ENCODE results near the gene COMMD4. TPM values are rescaled to one million over a fixed set of nuclear protein-coding genes. Genes with fewer than 3 reads are reported as not detected.
"Not testable (repeated sequence)": the region's sequence is repeated elsewhere in the genome, so short reads cannot be mapped to it uniquely, and the experiment has no call there.

The COMMD4 gene
- total RNA-seq, 1 experiment from 2014 or later = 94.3 TPM

GRCh38 chr15:75371901-75372688 lies 36.2 kb downstream of the COMMD4 start:
- Histone ChIP-seq H3K4me3 (ENCODE audit: low read depth, low read length) (no peak overlapping the region), H3K4me1 (peaks cover 19% of the 10 kb centered on the region), H3K9me3 (no peaks in the 10 kb centered on the region), H3K36me3 (ENCODE audit: control insufficient read depth, insufficient read depth, low read length) (peaks cover 4% of the 10 kb centered on the region), H3K27me3 (replicated peaks; ENCODE audit: control insufficient read depth, insufficient read depth, low read length) (no peaks in the 10 kb centered on the region)
- peaks cover 13% of the 10 kb centered on the region for H3K4me1 Mint-ChIP-seq (ENCODE audit: low read depth, unreplicated experiment)
- no peak overlapping the region for H3K4me3 Mint-ChIP-seq (ENCODE audit: unreplicated experiment)
- H3K9me3 Mint-ChIP-seq (ENCODE audit: unreplicated experiment) = no peaks in the 10 kb centered on the region
- DNase-seq = no peak
- ChIA-PET CTCF (no interaction called here), POLR2A (no interaction called here)
- BruUV-seq (replicated peaks) = no TSS peak
- H3K36me3 Mint-ChIP-seq (ENCODE audit: insufficient read depth, unreplicated experiment) = peaks cover 90% of the 10 kb centered on the region
- no peaks in the 10 kb centered on the region for H3K27me3 Mint-ChIP-seq (ENCODE audit: insufficient read depth, unreplicated experiment)
- TF ChIP-seq, protein P1, sequence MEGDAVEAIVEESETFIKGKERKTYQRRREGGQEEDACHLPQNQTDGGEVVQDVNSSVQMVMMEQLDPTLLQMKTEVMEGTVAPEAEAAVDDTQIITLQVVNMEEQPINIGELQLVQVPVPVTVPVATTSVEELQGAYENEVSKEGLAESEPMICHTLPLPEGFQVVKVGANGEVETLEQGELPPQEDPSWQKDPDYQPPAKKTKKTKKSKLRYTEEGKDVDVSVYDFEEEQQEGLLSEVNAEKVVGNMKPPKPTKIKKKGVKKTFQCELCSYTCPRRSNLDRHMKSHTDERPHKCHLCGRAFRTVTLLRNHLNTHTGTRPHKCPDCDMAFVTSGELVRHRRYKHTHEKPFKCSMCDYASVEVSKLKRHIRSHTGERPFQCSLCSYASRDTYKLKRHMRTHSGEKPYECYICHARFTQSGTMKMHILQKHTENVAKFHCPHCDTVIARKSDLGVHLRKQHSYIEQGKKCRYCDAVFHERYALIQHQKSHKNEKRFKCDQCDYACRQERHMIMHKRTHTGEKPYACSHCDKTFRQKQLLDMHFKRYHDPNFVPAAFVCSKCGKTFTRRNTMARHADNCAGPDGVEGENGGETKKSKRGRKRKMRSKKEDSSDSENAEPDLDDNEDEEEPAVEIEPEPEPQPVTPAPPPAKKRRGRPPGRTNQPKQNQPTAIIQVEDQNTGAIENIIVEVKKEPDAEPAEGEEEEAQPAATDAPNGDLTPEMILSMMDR (IDR thresholded peaks at IDR 0.05; ENCODE audit: insufficient read depth in 1 of 2, low read depth in 1 of 2, low read length in 1 of 2, severe bottlenecking in 1 of 2, unreplicated experiment in 1 of 2) = no peak
- no peak overlapping the region for H3K27ac Mint-ChIP-seq (ENCODE audit: unreplicated experiment)
- intact Hi-C loops (cut with micrococcal nuclease; ENCODE audit: unreplicated experiment) = no loop called here

DNA sequence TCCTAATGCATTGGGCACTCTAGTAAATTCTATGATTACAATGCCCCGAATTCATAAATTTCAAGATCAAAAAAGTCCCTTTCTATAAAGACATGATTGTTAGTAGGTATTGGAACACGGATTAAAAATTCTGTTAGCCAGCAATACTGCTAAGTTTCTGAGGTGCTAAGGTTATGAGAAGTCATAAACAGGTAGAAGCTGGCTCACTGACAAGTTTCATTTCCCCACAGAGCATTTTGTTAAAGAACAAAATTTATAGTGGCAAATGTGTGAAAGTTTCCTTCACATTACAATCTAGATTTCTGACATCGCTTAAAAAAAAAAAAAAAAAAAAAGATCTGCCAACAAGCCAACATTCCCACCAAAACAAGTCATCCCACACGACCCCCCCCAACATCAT lies 44.9 kb downstream of the COMMD4 start:
- TF ChIP-seq, protein P1 (IDR thresholded peaks at IDR 0.05; ENCODE audit: insufficient read depth in 1 of 2, low read depth in 1 of 2, low read length in 1 of 2, severe bottlenecking in 1 of 2, unreplicated experiment in 1 of 2) = no peak
- Mint-ChIP-seq H3K9me3 (ENCODE audit: unreplicated experiment) (no peaks in the 10 kb centered on the region), H3K27me3 (ENCODE audit: insufficient read depth, unreplicated experiment) (no peaks in the 10 kb centered on the region), H3K36me3 (ENCODE audit: insufficient read depth, unreplicated experiment) (peaks cover 89% of the 10 kb centered on the region), H3K4me1 (ENCODE audit: low read depth, unreplicated experiment) (peaks cover 6% of the 10 kb centered on the region), H3K4me3 (ENCODE audit: unreplicated experiment) (no peak overlapping the region), H3K27ac (ENCODE audit: unreplicated experiment) (no peak overlapping the region)
- CTCF ChIA-PET = interaction anchor here (2.7 kb wide), 1 partner anchor 13 kb away, joined by 9 read pairs; the partner anchor contains the start of gene MAN2C1
- intact Hi-C loops (cut with micrococcal nuclease; ENCODE audit: unreplicated experiment) = no loop called here
- peaks cover 4% of the 10 kb centered on the region; the same call in 1 of the 2 replicates for H3K4me1 ChIP-seq
- H3K9me3 ChIP-seq = no peaks in the 10 kb centered on the region
- no peak for DNase-seq
- H3K27me3 ChIP-seq (replicated peaks; ENCODE audit: control insufficient read depth, insufficient read depth, low read length) = no peaks in the 10 kb centered on the region
- BruUV-seq (replicated peaks) = TSS peak; percentile 8
- POLR2A ChIA-PET = no interaction called here
- H3K4me3 ChIP-seq (ENCODE audit: low read depth, low read length) = no peak overlapping the region
- H3K36me3 ChIP-seq (ENCODE audit: control insufficient read depth, insufficient read depth, low read length) = peaks cover 2% of the 10 kb centered on the region

GRCh38 chr15:75383986-75384385 lies 48.1 kb downstream of the COMMD4 start:
- H3K9me3 ChIP-seq; H3K9me3 Mint-ChIP-seq (ENCODE audit: unreplicated experiment); H3K4me1 ChIP-seq; H3K27me3 ChIP-seq (replicated peaks; ENCODE audit: control insufficient read depth, insufficient read depth, low read length); H3K4me1 Mint-ChIP-seq (ENCODE audit: low read depth, unreplicated experiment); BruUV-seq (replicated peaks); H3K36me3 ChIP-seq (ENCODE audit: control insufficient read depth, insufficient read depth, low read length); intact Hi-C loops (cut with micrococcal nuclease; ENCODE audit: unreplicated experiment); H3K27me3 Mint-ChIP-seq (ENCODE audit: insufficient read depth, unreplicated experiment); H3K4me3 ChIP-seq (ENCODE audit: low read depth, low read length); H3K4me3 Mint-ChIP-seq (ENCODE audit: unreplicated experiment): not testable (repeated sequence)
- peaks cover 92% of the 10 kb centered on the region for H3K36me3 Mint-ChIP-seq (ENCODE audit: insufficient read depth, unreplicated experiment)
- DNase-seq = peak in 1 of 2 experiments; percentile 42
- ChIA-PET POLR2A (interaction anchor here (0.6 kb wide), 1 partner anchor 47 kb away, joined by 3 read pairs; no protein-coding TSS in a partner anchor), CTCF (interaction anchor here (0.6 to 1.2 kb wide), 2 partner anchors 16 to 69 kb away, joined by 3 read pairs; no protein-coding TSS in a partner anchor)
- H3K27ac Mint-ChIP-seq (ENCODE audit: unreplicated experiment) = peak overlapping the region; percentile 50

Small RNA genes within 50 kb of the gene (microRNA-seq; reads per million reads assigned to microRNA genes)
- gene MIR631 = not detected

Other genes starting within 250 kb of the COMMD4 start
- 48.2 and 56.8 TPM in 2 replicates for gene C15orf39, start 134.2 kb upstream of the COMMD4 start, total RNA-seq (2022)
- gene GOLGA6C, start 77.7 kb upstream of the COMMD4 start, total RNA-seq (2022) = not detected in 2 replicates
- gene GOLGA6D, start 53.2 kb upstream of the COMMD4 start, total RNA-seq (2022) = not detected in 2 replicates
- gene NEIL1, start 11.0 kb downstream of the COMMD4 start, total RNA-seq (2022) = 11.3 and 12.3 TPM in 2 replicates
- 131 and 140 TPM in 2 replicates for gene MAN2C1, start 32.5 kb downstream of the COMMD4 start, total RNA-seq (2022)
- gene SIN3A, start 115.6 kb downstream of the COMMD4 start, total RNA-seq (2022) = 64.4 and 67.1 TPM in 2 replicates
- 25.4 and 27.7 TPM in 2 replicates for gene PTPN9, start 243.3 kb downstream of the COMMD4 start, total RNA-seq (2022)